Measurements from ENCODE around the gene CEP57. TPM values are rescaled to one million over a fixed set of nuclear protein-coding genes. Genes with fewer than 3 reads are reported as not detected.

Gene CEP57
- total and polyA plus RNA-seq, 2 experiments from 2014 or later = 36.8 to 48.8 TPM

DNA sequence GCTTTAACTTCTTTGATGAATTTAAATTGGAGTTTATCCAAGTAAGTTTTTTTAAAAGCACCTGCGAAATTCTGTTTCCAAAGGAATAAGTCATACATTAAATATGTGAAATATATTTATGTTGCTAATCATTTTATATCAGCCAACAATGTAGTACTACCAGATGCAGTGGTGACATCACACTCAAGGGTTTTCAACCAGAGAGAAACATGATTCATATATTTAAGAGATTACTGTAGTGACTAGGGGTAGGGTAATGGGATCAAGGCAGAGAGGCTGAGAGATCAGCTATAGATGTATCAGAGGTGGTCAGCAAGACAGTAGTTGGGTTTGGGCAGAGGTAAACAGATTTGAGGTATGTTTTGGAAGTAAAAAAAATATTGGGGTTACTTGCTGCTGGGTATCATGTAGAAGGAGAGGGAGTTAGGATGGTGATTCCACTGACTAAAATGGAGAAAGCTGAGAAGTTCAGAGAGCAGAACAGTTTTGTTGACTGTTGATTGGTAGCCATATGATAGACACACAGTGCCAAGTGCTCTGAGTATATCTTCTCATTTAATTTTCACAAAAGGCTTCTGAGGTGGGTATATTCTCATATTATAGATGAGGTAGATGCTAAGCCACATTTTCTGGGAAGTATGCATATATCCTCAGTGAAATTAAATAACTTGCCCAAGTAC, 39.4 kb downstream of the CEP57 start:
- no peak for DNase-seq (ENCODE audit: low spot score)
- Histone ChIP-seq H3K4me1 (ENCODE audit: insufficient read depth) (peaks cover 4% of the 10 kb centered on the region), H3K9me3 (ENCODE audit: low read depth) (no peaks in the 10 kb centered on the region), H3K36me3 (replicated peaks; ENCODE audit: insufficient read depth, low read depth) (no peaks in the 10 kb centered on the region), H3K4me3 (no peak overlapping the region), H3K9me2 (replicated peaks; ENCODE audit: insufficient read depth) (no peaks in the 10 kb centered on the region), H3K79me2 (no peaks in the 10 kb centered on the region), H3K4me2 (no peak overlapping the region), H3K27ac (no peak overlapping the region), H2AFZ (no peak overlapping the region), H3K27me3 (no peaks in the 10 kb centered on the region), H4K20me1 (ENCODE audit: insufficient read depth, poor library complexity, severe bottlenecking) (no peaks in the 10 kb centered on the region)
- 98% methylated on average over 1 of the region's 1 CpG for WGBS (ENCODE audit: low lambda C conversion rate, missing lambda C conversion rate)
- TF ChIP-seq, protein P1, sequence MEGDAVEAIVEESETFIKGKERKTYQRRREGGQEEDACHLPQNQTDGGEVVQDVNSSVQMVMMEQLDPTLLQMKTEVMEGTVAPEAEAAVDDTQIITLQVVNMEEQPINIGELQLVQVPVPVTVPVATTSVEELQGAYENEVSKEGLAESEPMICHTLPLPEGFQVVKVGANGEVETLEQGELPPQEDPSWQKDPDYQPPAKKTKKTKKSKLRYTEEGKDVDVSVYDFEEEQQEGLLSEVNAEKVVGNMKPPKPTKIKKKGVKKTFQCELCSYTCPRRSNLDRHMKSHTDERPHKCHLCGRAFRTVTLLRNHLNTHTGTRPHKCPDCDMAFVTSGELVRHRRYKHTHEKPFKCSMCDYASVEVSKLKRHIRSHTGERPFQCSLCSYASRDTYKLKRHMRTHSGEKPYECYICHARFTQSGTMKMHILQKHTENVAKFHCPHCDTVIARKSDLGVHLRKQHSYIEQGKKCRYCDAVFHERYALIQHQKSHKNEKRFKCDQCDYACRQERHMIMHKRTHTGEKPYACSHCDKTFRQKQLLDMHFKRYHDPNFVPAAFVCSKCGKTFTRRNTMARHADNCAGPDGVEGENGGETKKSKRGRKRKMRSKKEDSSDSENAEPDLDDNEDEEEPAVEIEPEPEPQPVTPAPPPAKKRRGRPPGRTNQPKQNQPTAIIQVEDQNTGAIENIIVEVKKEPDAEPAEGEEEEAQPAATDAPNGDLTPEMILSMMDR (IDR thresholded peaks at IDR 0.05; ENCODE audit: poor library complexity) = no peak
- TF ChIP-seq EZH2 (IDR thresholded peaks at IDR 0.05; ENCODE audit: borderline replicate concordance) = no peak
- TF ChIP-seq EZH2phosphoT487 (IDR thresholded peaks at IDR 0.05; ENCODE audit: low read depth, severe bottlenecking, unreplicated experiment) = no peak

DNA sequence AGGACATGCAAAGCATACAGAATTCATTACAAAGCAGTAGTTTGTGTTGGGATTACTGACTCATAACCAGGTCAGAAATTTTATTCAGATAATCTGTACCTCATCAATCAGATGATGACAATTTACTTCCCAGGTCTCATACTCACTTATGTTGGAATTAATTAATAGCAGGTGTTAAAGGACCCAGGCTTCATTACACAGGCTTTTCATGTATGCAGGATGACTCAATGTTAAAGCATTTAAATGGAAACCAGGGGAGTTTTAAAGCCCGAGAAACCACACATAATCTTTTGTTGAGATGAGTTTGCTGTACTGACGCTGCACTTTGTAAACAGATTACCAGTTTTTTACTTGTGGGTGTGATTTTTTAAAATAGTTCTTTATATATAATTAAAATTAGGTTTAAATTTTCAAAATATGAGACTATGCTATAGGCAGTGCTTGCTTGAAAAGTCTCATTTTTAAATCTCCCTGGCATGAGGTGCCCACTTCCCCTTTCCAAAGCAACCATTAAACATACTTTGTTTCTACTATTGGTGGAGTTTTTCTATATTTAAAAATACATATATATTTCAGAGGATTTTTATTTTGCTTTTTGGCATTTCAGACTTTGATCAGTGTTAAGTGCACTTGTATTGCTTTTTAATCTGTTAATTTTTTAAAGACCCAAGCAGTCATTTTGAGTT, 41.0 kb downstream of the CEP57 start:
- Histone ChIP-seq H3K36me3 (replicated peaks; ENCODE audit: insufficient read depth, low read depth) (no peaks in the 10 kb centered on the region), H3K4me3 (no peak overlapping the region), H3K4me2 (no peak overlapping the region), H3K9me2 (replicated peaks; ENCODE audit: insufficient read depth) (no peaks in the 10 kb centered on the region), H3K9me3 (ENCODE audit: low read depth) (no peaks in the 10 kb centered on the region), H3K4me1 (ENCODE audit: insufficient read depth) (peaks cover 4% of the 10 kb centered on the region), H3K27me3 (no peaks in the 10 kb centered on the region), H3K27ac (peak overlapping the region; percentile 59), H4K20me1 (ENCODE audit: insufficient read depth, poor library complexity, severe bottlenecking) (no peaks in the 10 kb centered on the region), H3K79me2 (no peaks in the 10 kb centered on the region), H2AFZ (no peak overlapping the region)
- TF ChIP-seq, protein P1 (IDR thresholded peaks at IDR 0.05; ENCODE audit: poor library complexity) = no peak
- TF ChIP-seq EZH2 (IDR thresholded peaks at IDR 0.05; ENCODE audit: borderline replicate concordance) (no peak), EZH2phosphoT487 (IDR thresholded peaks at IDR 0.05; ENCODE audit: low read depth, severe bottlenecking, unreplicated experiment) (no peak)
- 31% methylated on average over 2 of the region's 2 CpGs for WGBS (ENCODE audit: low lambda C conversion rate, missing lambda C conversion rate)
- peak; percentile 18 for DNase-seq (ENCODE audit: low spot score)

GRCh38 chr11:95832763-95833162, 42.5 kb downstream of the CEP57 start:
- Histone ChIP-seq H3K4me3 (no peak overlapping the region), H3K4me1 (ENCODE audit: insufficient read depth) (peaks cover 4% of the 10 kb centered on the region), H3K9me2 (replicated peaks; ENCODE audit: insufficient read depth) (no peaks in the 10 kb centered on the region), H3K79me2 (peaks cover 3% of the 10 kb centered on the region), H2AFZ (no peak overlapping the region), H3K27me3 (no peaks in the 10 kb centered on the region), H3K4me2 (no peak overlapping the region), H3K36me3 (replicated peaks; ENCODE audit: insufficient read depth, low read depth) (no peaks in the 10 kb centered on the region), H3K9me3 (ENCODE audit: low read depth) (no peaks in the 10 kb centered on the region), H3K27ac (no peak overlapping the region), H4K20me1 (ENCODE audit: insufficient read depth, poor library complexity, severe bottlenecking) (no peaks in the 10 kb centered on the region)
- TF ChIP-seq EZH2phosphoT487 (IDR thresholded peaks at IDR 0.05; ENCODE audit: low read depth, severe bottlenecking, unreplicated experiment) (no peak), EZH2 (IDR thresholded peaks at IDR 0.05; ENCODE audit: borderline replicate concordance) (no peak)
- TF ChIP-seq, protein P1 (IDR thresholded peaks at IDR 0.05; ENCODE audit: poor library complexity) = no peak
- 67% methylated on average over 3 of the region's 3 CpGs for WGBS (ENCODE audit: low lambda C conversion rate, missing lambda C conversion rate)
- DNase-seq (ENCODE audit: low spot score) = peak; percentile 4

Data from hepatocyte (in vitro differentiated cells).